GM19193 (cell line): ENCODE results near the gene BIRC6.

Experiments
- POLR2A ChIP-seq: IDR thresholded peaks from 4 replicates; pipeline ENCODE4 v1.6.1; 2011; ENCODE audit not compliant: insufficient read depth, insufficient read length; ENCODE audit errors: extremely low read depth

The BIRC6 gene

GRCh38 chr2:32425719-32426141 is 68.9 kb downstream of the BIRC6 start:
- no peak for TF ChIP-seq POLR2A

DNA sequence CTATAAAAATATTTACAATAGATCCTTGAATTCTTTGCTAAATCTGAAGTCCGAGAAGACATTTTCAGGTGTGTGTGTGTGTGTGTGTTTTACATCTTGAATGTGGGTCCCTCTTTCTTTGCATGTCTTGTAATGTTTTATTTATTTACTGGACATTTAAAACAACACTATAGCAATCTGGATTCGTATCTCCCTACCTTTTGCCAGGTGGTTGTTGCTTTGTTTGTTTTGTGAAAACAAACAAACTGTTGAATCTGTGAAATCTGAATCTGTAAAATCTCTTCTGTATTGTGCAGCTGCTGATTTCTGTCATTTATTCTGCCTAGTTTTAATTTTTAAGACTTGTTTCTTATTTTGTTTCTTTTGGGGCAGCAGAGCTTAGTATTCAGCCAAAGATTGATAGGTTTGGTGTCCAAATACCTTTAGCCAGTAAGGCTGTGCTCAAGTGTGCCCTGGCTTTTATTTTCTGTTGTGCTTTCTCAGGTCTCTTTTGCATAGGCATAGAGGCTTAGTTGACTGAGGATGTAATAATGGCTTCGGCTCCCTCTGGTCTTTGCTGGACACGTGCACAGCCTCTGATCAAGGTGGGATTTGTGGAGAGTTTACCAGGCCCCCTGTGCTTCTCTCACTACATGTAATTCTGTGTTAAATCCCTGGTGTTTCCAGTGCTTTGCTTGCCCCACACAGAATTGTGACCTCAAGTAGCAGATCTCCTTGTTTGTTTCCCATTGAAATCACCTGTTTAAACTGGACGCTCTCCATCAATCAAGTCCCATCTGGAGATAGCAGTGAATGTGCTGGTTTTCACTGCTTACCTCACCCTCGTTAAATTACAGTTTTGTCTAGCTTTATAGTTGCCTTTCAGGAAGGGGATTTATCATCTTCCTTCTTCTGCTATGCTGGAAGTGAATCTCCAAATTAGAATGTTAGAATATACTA is 71.1 kb downstream of the BIRC6 start:
- TF ChIP-seq POLR2A = no peak

DNA sequence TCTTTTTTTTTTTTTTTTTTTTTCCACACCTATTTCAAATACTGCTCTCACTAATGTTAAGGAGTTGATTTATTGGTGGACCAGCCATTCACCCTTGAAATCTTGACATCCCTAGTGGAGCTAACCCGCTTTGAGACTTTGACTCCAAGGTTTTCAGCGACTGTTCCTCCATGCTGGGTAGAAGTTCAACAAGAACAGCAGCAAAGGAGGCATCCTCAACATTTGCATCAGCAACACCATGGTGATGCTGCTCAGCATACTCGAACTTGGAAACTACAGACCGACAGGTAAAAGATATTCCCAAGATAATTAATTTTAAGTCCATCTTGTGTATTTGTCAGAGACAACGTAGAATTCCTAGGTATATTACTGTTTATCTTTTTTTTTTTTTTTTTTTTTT is 74.0 kb downstream of the BIRC6 start:
- no peak for TF ChIP-seq POLR2A

- TF ChIP-seq POLR2A = no peak
Measured at GRCh38 chr2:32436150-32436549, 79.3 kb downstream of the BIRC6 start.

DNA sequence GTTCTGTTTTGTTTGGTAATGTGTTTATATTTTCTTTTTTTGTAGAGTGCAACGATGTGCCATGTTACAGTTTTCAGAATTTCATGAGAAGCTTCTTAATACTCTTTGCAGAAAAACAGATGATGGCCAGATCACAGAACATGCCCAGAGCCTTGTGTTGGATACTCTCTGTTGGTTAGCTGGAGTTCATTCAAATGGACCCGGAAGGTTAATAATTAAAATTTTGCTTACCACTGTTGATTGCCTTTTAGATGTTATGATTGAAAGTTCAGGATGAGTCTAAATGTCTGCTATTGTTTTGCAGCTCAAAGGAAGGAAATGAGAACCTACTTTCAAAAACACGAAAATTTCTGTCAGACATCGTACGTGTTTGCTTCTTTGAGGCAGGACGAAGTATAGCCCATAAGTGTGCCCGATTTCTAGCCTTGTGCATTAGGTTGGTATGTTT is 85.2 kb downstream of the BIRC6 start:
- TF ChIP-seq POLR2A = no peak

GRCh38 chr2:32446369-32446768 is 89.5 kb downstream of the BIRC6 start:
- TF ChIP-seq POLR2A = no peak

- TF ChIP-seq POLR2A = no peak
Measured at GRCh38 chr2:32450851-32451250, 94.0 kb downstream of the BIRC6 start.

GRCh38 chr2:32452338-32453064 is 95.7 kb downstream of the BIRC6 start:
- no peak for TF ChIP-seq POLR2A

DNA sequence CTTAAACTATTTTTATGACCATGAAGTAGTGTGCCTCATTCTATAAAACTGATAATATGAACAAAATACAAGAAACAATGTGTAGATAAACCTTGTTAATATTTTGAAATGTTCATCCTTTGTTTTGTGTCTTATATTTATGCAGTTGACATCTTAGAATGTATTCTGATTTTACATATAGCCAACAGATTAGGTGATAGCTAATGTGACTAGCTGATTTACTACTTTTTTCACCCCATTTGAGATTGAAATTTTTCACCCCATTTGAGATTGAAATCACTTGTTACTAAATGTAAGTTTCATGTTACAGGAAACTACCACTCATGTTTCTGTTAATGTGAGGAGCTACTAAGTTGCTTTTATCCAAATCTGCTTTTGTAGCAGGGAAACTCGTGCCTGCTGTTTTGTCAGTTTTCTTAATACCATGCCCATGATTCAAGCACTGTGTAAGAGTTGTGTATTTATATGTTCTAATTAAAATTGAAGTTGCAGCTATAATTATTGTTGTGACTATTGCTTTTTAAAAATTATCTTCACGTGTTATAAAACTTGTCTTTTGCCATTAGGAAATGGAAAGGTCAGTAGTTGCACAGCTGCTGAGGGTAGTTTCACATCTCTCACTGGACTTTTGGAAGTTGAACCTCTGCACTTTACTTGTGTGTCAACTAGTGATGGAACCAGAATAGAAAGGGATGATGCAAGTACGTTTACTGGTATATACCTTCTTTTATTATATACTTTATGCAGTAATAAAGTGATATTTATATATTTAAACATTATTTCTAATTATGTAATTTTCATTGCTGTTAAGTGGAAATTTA is 96.6 kb downstream of the BIRC6 start:
- no peak for TF ChIP-seq POLR2A

DNA sequence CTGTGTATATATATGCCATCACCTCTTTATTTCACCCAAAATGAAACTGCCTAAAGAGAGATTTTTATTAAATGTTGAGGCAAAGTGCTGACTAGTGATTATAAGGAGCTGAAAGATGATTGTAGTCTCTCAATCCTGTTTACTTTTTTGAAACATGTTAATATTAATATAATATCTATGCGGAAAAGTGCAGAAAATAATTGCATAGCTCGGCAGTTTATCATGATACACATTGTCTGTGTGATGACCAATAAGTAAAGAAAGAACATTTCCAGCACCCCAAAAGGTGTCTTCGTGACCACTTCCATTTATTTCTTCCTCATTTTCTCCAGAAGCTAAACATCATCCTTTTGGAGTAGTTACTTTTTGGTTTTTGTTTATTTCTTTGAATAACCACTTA is 99.0 kb downstream of the BIRC6 start:
- no peak for TF ChIP-seq POLR2A

- no peak for TF ChIP-seq POLR2A
Measured at GRCh38 chr2:32456808-32457207, 100.0 kb downstream of the BIRC6 start.

DNA sequence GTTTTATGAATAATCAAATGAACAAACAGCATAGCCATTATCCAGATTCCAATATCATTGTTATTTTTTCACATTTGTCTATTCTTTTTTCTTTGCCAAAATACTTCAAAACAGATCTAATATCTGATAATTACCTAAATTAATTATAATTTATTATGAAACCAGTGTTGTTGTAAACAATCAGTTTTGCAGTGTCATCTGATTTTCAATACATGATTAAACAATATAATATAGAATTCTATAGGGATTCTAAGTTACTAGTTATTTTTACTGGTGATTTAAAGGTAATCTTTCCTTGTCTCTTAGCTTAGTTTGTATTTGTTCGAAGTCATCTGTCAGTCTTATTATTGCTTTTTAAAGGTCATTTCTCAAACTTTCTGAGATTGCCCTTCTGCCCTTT is 101.0 kb downstream of the BIRC6 start:
- TF ChIP-seq POLR2A = no peak

- no peak for TF ChIP-seq POLR2A
Measured at GRCh38 chr2:32463110-32463509, 106.3 kb downstream of the BIRC6 start.

DNA sequence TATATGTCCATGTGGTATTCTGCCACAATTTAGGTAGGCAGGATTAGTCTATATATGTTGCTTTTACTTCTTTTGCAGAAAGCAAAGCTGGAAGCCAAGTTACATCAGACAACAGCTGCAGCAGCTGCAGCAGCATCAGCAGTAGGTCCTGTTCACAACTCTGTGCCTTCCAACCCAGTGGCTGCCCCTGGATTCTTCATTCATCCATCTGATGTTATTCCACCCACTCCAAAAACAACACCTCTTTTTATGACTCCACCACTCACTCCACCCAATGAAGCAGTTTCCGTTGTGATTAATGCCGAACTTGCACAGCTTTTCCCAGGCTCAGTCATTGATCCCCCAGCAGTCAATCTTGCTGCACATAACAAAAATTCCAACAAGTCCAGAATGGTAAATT is 107.6 kb downstream of the BIRC6 start:
- TF ChIP-seq POLR2A = no peak

GRCh38 chr2:32472605-32473004 is 115.8 kb downstream of the BIRC6 start:
- no peak for TF ChIP-seq POLR2A
